ENCODE measurements around the gene RET. TPM values are rescaled to one million over a fixed set of nuclear protein-coding genes. Genes with fewer than 3 reads are reported as not detected.

Gene RET
- total RNA-seq, 1 experiment from 2014 or later, result not detected

GRCh38 chr10:43040482-43041256 lies 36.2 kb upstream of the RET start:
- Mint-ChIP-seq H3K4me3 (ENCODE audit: unreplicated experiment) (no peak overlapping the region), H3K9me3 (ENCODE audit: unreplicated experiment) (peaks cover 9% of the 10 kb centered on the region), H3K36me3 (ENCODE audit: insufficient read depth, unreplicated experiment) (no peaks in the 10 kb centered on the region), H3K4me1 (ENCODE audit: insufficient read depth, unreplicated experiment) (no peaks in the 10 kb centered on the region), H3K27ac (ENCODE audit: low read depth, unreplicated experiment) (no peak overlapping the region), H3K27me3 (ENCODE audit: insufficient read depth, unreplicated experiment) (no peaks in the 10 kb centered on the region)
- CTCF ChIA-PET, result interaction anchor here (0.6 to 0.9 kb wide), 3 partner anchors 19 to 89 kb away, joined by 3 read pairs; no protein-coding TSS in a partner anchor
- intact Hi-C loops (cut with micrococcal nuclease), result no loop called here
- BruUV-seq (replicated peaks), result no TSS peak
- no peak for TF ChIP-seq CTCF (IDR thresholded peaks at IDR 0.05; ENCODE audit: unreplicated experiment)
- POLR2A ChIA-PET, result no interaction called here
- no peak for DNase-seq (ENCODE audit: unreplicated experiment)

GRCh38 chr10:43041422-43042342 lies 35.2 kb upstream of the RET start:
- no peaks in the 10 kb centered on the region for H3K9me3 Mint-ChIP-seq (ENCODE audit: unreplicated experiment)
- H3K36me3 Mint-ChIP-seq (ENCODE audit: insufficient read depth, unreplicated experiment), result no peaks in the 10 kb centered on the region
- TF ChIP-seq CTCF (IDR thresholded peaks at IDR 0.05; ENCODE audit: unreplicated experiment), result no peak
- DNase-seq (ENCODE audit: unreplicated experiment), result no peak
- no peak overlapping the region for H3K4me3 Mint-ChIP-seq (ENCODE audit: unreplicated experiment)
- H3K27me3 Mint-ChIP-seq (ENCODE audit: insufficient read depth, unreplicated experiment), result no peaks in the 10 kb centered on the region
- ChIA-PET POLR2A (interaction anchor here (0.8 kb wide), 1 partner anchor 96 kb away, joined by 3 read pairs; the partner anchor contains the start of gene CSGALNACT2), CTCF (interaction anchor here (0.7 to 0.9 kb wide), 2 partner anchors 12 to 20 kb away, joined by 3 read pairs; no protein-coding TSS in a partner anchor)
- H3K4me1 Mint-ChIP-seq (ENCODE audit: insufficient read depth, unreplicated experiment), result no peaks in the 10 kb centered on the region
- intact Hi-C loops (cut with micrococcal nuclease), result no loop called here
- H3K27ac Mint-ChIP-seq (ENCODE audit: low read depth, unreplicated experiment), result no peak overlapping the region
- BruUV-seq (replicated peaks), result no TSS peak

GRCh38 chr10:43042503-43043341 lies 34.1 kb upstream of the RET start:
- DNase-seq (ENCODE audit: unreplicated experiment), result no peak
- POLR2A ChIA-PET, result interaction anchor here (0.8 kb wide), 1 partner anchor 95 kb away, joined by 3 read pairs; the partner anchor contains the start of gene CSGALNACT2
- CTCF ChIA-PET, result interaction anchor here (0.7 kb wide), 2 partner anchors 11 to 39 kb away, joined by 3 read pairs; no protein-coding TSS in a partner anchor
- Mint-ChIP-seq H3K36me3 (ENCODE audit: insufficient read depth, unreplicated experiment) (no peaks in the 10 kb centered on the region), H3K4me3 (ENCODE audit: unreplicated experiment) (no peak overlapping the region), H3K4me1 (ENCODE audit: insufficient read depth, unreplicated experiment) (no peaks in the 10 kb centered on the region), H3K9me3 (ENCODE audit: unreplicated experiment) (no peaks in the 10 kb centered on the region), H3K27ac (ENCODE audit: low read depth, unreplicated experiment) (no peak overlapping the region), H3K27me3 (ENCODE audit: insufficient read depth, unreplicated experiment) (no peaks in the 10 kb centered on the region)
- BruUV-seq (replicated peaks), result no TSS peak
- TF ChIP-seq CTCF (IDR thresholded peaks at IDR 0.05; ENCODE audit: unreplicated experiment), result no peak
- intact Hi-C loops (cut with micrococcal nuclease), result no loop called here
